Lung (tissue), 12 donors: ENCODE measurements around the gene PAM. TPM values are rescaled to one million over a fixed set of nuclear protein-coding genes. Genes with fewer than 3 reads are reported as not detected.
A peak's percentile ranks its signal among the peaks of the same experiment; 100 is the strongest.

Experiments used
- ATAC-seq: fragments of 200-7000 bp; cut with Tn5 transposase; one replicate; pipeline ENCODE4 v1.9.1; 2020; ENCODE audit warnings: moderate number of reproducible peaks; ENCODE audit not compliant: insufficient read depth, low FRiP score
- DNase-seq, 3 donors: peaks; one replicate each; pipeline ENCODE4 v3.0.0-alpha.2; 2013 to 2017
- H3K27ac ChIP-seq, 2 donors: one replicate each; pipeline ENCODE4 v1.5.1; 2013; ENCODE audit warnings: mild to moderate bottlenecking in 2 of 2, moderate library complexity in 2 of 2, control low read depth in 1 of 2, inconsistent platforms in 1 of 2, low read depth in 1 of 2, low read length in 1 of 2
- H3K27me3 ChIP-seq, 3 donors: one replicate each; pipeline ENCODE4 v1.5.1; 2013; ENCODE audit warnings: low read length in 2 of 3; ENCODE audit not compliant: control insufficient read depth in 3 of 3, insufficient read depth in 3 of 3
- H3K36me3 ChIP-seq, 4 donors: one replicate each; pipeline ENCODE4 v1.5.1; 2013; ENCODE audit warnings: low read length in 4 of 4, mild to moderate bottlenecking in 1 of 4, moderate library complexity in 1 of 4; ENCODE audit not compliant: control insufficient read depth in 4 of 4, insufficient read depth in 4 of 4
- H3K4me1 ChIP-seq, 5 donors: one replicate each; pipeline ENCODE4 v1.5.1; 2013; ENCODE audit warnings: low read length in 5 of 5, mild to moderate bottlenecking in 2 of 5, moderate library complexity in 1 of 5; ENCODE audit not compliant: control insufficient read depth in 5 of 5, insufficient read depth in 5 of 5
- H3K4me3 ChIP-seq: one replicate; pipeline ENCODE4 v1.5.1; 2013; ENCODE audit warnings: mild to moderate bottlenecking, control low read depth, moderate library complexity
- H3K9ac ChIP-seq, 2 donors: one replicate each; pipeline ENCODE4 v1.5.1; 2013; ENCODE audit warnings: low read length in 2 of 2, control low read depth in 1 of 2; ENCODE audit not compliant: insufficient read depth in 1 of 2
- H3K9me3 ChIP-seq, 4 donors: one replicate each; pipeline ENCODE4 v1.5.1; 2013; ENCODE audit warnings: low read length in 3 of 4, mild to moderate bottlenecking in 1 of 4, moderate library complexity in 1 of 4; ENCODE audit not compliant: control insufficient read depth in 4 of 4, insufficient read depth in 3 of 4
- CTCF ChIP-seq: IDR thresholded peaks from 2 replicates; pipeline ENCODE4 v1.5.1; 2012; ENCODE audit warnings: mild to moderate bottlenecking; ENCODE audit errors: control extremely low read depth, extremely low read depth
- WGBS, 2 donors: extraction: QIAGEN DNeasy Blood & Tissue Kit; methylation state at CpG; one replicate each; pipeline ENCODE4 v1.1.7; 2013; 5-methylcytosine and 5-hydroxymethylcytosine counted together
- polyA plus RNA-seq, 2 donors: library from polyadenylated mRNA; stranded (reverse); fragments of 200-250 nt; gene quantifications; one replicate each; pipeline ENCODE4 v1.2.1, GENCODE V29; 2013
- total RNA-seq, 2 donors: library from RNA; depleted of rRNA in 1 of 2; stranded (reverse); fragments of >200 nt in 1 of 2; gene quantifications; one replicate each; pipeline ENCODE4 v1.2.1, GENCODE V29; 2014 to 2021
- donor health status: control.
- donor health status: control.
- donor health status: Bipolar disorder and iron deficiency.
- donor health status: healthy.
- donor health status: DM: yes; HTN: yes; CAD: no.

Gene PAM
- total and polyA plus RNA-seq, 4 donors: 117 to 248 (median 151) TPM

- no peaks in the 10 kb centered on the region for H3K9me3 ChIP-seq
- no peak overlapping the region for H3K9ac ChIP-seq
Measured at GRCh38 chr5:102956599-102956998, 201.5 kb downstream of the PAM start.

GRCh38 chr5:102957141-102957540, 202.0 kb downstream of the PAM start:
- WGBS, 2 donors: 97 to 99% methylated on average over 3 of the region's 3 CpGs
- Histone ChIP-seq H3K27me3 (no peaks in the 10 kb centered on the region), H3K9ac (no peak overlapping the region), H3K4me1 (peaks cover 0 to 13% (median 6%) of the 10 kb centered on the region in 5 donors), H3K9me3 (no peaks in the 10 kb centered on the region), H3K27ac (no peak overlapping the region), H3K4me3 (no peak overlapping the region), H3K36me3 (peaks cover 1 to 5% (median 2%) of the 10 kb centered on the region in 4 donors)
- DNase-seq (no peak), ATAC-seq (no peak)
- no peak for TF ChIP-seq CTCF

More at GRCh38 chr5:102956599-102956998, 201.5 kb downstream of the PAM start:
- DNase-seq: no peak
- H3K4me3 ChIP-seq: no peak overlapping the region
- no peak for TF ChIP-seq CTCF
- H3K27ac ChIP-seq: no peak overlapping the region
- 98 to 99% methylated on average over 2 of the region's 2 CpGs for WGBS, 2 donors
- H3K4me1 ChIP-seq: peaks cover 0 to 9% (median 5%) of the 10 kb centered on the region in 5 donors
- ATAC-seq: no peak
- H3K36me3 ChIP-seq: peaks cover 1 to 9% (median 5%) of the 10 kb centered on the region in 4 donors
- no peaks in the 10 kb centered on the region for H3K27me3 ChIP-seq

GRCh38 chr5:102958481-102959011, 203.4 kb downstream of the PAM start:
- DNase-seq (peak in 2 of 3 donors; percentile 53 to 62), ATAC-seq (no peak)
- no peak overlapping the region for H3K4me3 ChIP-seq
- H3K27me3 ChIP-seq: no peaks in the 10 kb centered on the region
- no peak overlapping the region for H3K9ac ChIP-seq
- 72 to 79% methylated on average over 1 of the region's 1 CpG for WGBS, 2 donors
- H3K27ac ChIP-seq: peak overlapping the region in 1 of 2 donors; percentile 79
- TF ChIP-seq CTCF: no peak
- H3K4me1 ChIP-seq: peaks cover 0 to 19% (median 6%) of the 10 kb centered on the region in 5 donors
- peaks cover 0 to 4% (median 0%) of the 10 kb centered on the region in 4 donors for H3K36me3 ChIP-seq
- H3K9me3 ChIP-seq: no peaks in the 10 kb centered on the region

- Histone ChIP-seq H3K36me3 (peaks cover 0 to 5% (median 0%) of the 10 kb centered on the region in 4 donors), H3K9me3 (no peaks in the 10 kb centered on the region), H3K4me3 (no peak overlapping the region), H3K27ac (peak overlapping the region in 1 of 2 donors; percentile 9), H3K27me3 (no peaks in the 10 kb centered on the region), H3K9ac (no peak overlapping the region), H3K4me1 (peaks cover 0 to 19% (median 6%) of the 10 kb centered on the region in 5 donors)
- DNase-seq (peak in 1 of 3 donors; percentile 32), ATAC-seq (no peak)
- no peak for TF ChIP-seq CTCF
- WGBS, 2 donors: 74 to 80% methylated on average over 1 of the region's 1 CpG
Measured at GRCh38 chr5:102959055-102959454, 203.9 kb downstream of the PAM start.
